ENCODE data around the gene ADPRH.
"Not testable (repeated sequence)": the region's sequence is repeated elsewhere in the genome, so short reads cannot be mapped to it uniquely, and the experiment has no call there.

ADPRH gene

GRCh38 chr3:119579366-119580066, at the start of gene ADPRH:
Gene ADPRH (plus strand): TSS chr3:119579492. CDS start chr3:119582170, 2,678 bp downstream.
- FAIRE-seq, result no peak
- DNase-seq (ENCODE audit: extremely low spot score, insufficient read length, low read depth), result peak; percentile 58

- DNase-seq (ENCODE audit: extremely low spot score, insufficient read length, low read depth) (no peak), FAIRE-seq (no peak)
These were observed 49.4 kb upstream of the ADPRH start for GRCh38 chr3:119529883-119530282.

GRCh38 chr3:119530456-119530855, 48.8 kb upstream of the ADPRH start:
- DNase-seq (ENCODE audit: extremely low spot score, insufficient read length, low read depth) (no peak), FAIRE-seq (no peak)

- FAIRE-seq (peak; percentile 18), DNase-seq (ENCODE audit: extremely low spot score, insufficient read length, low read depth) (no peak)
These were observed 48.1 kb upstream of the ADPRH start for GRCh38 chr3:119531151-119531550.

DNA sequence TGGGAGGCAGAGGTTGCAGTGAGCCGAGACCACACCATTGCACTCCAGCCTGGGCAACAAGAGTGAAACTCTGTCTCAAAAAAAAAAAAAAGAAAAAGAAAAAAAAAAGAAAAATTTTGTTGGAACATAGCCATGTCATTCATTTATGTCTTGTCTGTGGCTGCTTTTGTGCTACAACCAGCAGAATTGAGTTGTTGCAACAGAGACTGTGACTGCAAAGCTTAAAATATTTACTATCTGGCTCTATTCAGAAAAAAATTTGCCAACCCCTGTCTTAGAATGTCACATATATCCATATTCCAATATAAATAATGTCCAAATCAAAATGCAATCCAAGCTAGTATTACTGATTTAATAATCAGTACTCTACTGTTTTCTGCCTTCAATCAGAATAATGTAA, 45.0 kb upstream of the ADPRH start:
- no peak for DNase-seq (ENCODE audit: extremely low spot score, insufficient read length, low read depth)
- no peak for FAIRE-seq

- DNase-seq (ENCODE audit: extremely low spot score, insufficient read length, low read depth), result no peak
- no peak for FAIRE-seq
These were observed 42.5 kb upstream of the ADPRH start for GRCh38 chr3:119536757-119537156.

- FAIRE-seq (peak; percentile 26), DNase-seq (ENCODE audit: extremely low spot score, insufficient read length, low read depth) (no peak)
These were observed 40.5 kb upstream of the ADPRH start for GRCh38 chr3:119538772-119539171.

DNA sequence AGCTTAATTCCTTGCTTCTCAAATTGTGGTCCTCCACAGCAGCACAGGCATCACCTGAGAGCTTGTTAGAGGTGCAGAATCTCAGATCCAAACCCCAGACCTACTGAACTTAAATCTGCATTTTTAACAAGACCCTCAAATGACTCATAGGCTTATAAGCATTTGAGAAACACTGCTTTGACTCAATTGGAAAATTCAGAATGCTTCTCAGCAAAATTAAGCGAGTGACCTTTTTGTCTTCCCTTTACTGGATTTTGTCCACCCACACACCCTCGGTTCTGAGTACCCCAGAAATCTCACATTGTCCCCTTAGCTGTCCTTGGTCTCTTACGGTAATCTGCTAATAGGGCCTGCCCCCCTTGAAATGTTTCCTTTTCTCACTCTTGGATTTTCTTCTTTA, 37.7 kb upstream of the ADPRH start:
- DNase-seq (ENCODE audit: extremely low spot score, insufficient read length, low read depth), result no peak
- peak; percentile 82 for FAIRE-seq

GRCh38 chr3:119542168-119542767, 37.0 kb upstream of the ADPRH start:
- FAIRE-seq (peak; percentile 81), DNase-seq (ENCODE audit: extremely low spot score, insufficient read length, low read depth) (no peak)

DNA sequence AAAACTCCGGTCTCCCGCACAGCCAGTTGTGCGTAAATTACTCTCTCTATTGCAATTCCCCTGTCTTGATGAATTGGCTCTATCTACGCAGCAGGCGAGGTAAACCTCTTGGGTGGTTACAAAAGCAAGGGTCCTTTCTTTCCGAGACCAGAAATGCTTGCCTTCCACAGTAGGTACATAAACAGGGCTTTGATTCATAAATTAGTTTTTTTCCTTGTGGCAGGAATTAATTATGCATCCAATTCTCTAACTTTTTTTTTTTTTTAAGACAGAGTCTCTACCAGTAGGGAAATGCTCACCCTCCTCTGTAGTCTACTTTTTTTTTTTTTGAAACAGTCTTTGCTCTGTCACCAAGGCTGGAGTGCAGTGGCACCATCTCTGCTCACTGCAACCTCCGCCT, 36.1 kb upstream of the ADPRH start:
- no peak for DNase-seq (ENCODE audit: extremely low spot score, insufficient read length, low read depth)
- FAIRE-seq, result no peak

- FAIRE-seq (no peak), DNase-seq (ENCODE audit: extremely low spot score, insufficient read length, low read depth) (no peak)
These were observed 32.1 kb upstream of the ADPRH start for GRCh38 chr3:119547227-119547626.

DNA sequence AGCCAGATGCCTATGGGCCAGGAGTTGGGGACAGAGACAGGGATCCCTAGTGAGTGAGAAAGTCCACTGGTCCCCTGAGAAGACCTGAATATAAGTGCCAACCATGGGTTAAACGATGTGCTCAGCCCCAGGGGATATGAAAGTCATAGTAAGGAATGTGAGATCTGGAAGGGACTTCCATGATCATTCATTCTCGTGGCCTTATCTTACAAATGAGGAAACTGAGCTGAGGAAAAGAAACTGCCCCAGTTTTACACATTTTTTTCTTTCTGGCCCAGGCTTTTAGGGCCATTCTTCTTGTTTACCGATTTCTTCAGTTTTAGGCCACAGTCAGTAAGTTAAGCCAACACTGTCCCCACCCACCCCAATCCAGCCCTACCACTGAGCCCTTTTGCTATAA, 31.0 kb upstream of the ADPRH start:
- DNase-seq (ENCODE audit: extremely low spot score, insufficient read length, low read depth), result no peak

DNA sequence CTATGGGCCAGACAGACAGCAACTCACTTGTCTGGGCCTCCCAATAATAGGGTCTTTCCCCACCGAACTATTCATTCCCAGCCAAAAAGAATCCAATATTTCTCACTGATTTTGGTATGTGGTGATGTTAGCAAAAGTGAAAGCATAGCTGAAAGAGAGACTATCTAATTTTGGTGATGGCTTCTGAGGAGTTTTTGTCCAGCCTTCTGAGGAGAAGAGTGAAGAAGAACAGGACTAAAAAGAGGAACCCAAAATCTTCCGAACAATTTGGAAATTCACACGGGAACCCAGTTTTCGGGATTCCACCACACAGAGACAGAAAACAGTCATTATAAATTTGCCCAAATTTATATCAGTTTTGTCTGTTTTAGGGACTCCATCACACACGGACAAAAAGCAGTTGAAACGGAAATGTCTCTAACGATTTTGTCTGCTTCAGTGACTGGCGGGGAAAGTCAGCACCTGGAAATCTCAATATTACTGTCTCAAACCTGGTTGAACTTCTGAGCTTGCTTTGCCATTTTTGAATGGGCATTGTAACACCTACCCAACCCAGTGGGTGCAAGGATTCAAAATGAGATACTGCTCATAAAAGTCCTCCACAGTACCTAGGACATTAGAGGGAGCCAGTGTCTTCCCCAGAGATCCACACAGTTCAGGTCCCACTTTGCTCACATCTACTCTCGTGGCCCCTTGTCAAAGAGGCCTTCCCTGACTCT, 28.9 kb upstream of the ADPRH start:
- DNase-seq (ENCODE audit: extremely low spot score, insufficient read length, low read depth), result no peak
- peak; percentile 91 for FAIRE-seq

More for the DNA sequence above, 31.0 kb upstream of the ADPRH start:
- FAIRE-seq, result peak; percentile 52

GRCh38 chr3:119551598-119551997, 27.7 kb upstream of the ADPRH start:
- FAIRE-seq (no peak), DNase-seq (ENCODE audit: extremely low spot score, insufficient read length, low read depth) (no peak)

DNA sequence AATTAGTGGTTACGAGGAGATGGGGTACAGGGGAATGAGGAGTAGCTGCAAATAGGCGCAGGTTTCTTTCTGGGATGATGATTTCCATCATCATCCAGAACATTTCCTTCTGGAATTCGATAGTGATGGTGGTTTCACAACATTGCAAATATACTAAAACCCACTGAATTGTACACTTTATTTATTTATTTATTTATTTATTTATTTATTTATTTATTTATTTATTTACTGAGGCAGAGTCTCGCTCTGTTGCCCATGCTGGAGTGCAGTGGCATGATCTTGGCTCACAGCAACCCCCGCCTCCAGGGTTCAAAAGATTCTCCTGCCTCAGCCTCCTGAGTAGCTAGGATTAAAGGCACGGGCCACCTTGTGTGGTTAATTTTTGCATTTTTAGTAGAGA, 26.4 kb upstream of the ADPRH start:
- not testable (repeated sequence) for DNase-seq (ENCODE audit: extremely low spot score, insufficient read length, low read depth); FAIRE-seq

DNA sequence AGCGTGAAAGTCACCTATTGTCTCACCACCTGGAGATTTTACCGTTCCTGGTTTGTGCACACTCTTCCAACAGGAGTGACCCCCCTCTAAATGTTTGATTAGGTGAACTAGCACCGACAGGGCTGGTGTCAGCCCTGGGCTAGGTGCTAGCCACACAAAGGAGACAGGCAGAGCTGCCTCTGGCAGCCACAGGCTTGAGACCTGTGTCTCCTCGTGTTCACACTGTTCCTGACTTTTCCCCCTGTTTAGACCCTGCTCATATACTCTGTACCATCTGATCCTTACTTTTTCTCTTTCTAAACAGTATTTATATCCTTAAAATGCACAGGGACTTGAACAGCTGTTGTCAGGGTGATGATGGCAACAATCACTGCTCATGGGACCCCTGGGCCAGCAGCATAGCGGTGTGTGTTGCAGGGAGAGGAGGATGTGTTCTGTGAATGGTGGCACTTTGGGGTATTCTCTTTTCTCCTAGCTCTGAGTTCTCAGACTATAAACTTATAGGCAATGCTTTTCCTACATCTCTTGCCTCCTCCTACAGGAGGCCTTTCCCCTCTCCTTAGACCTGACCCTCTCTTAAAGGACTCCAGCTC, 25.4 kb upstream of the ADPRH start:
- FAIRE-seq, result peak; percentile 73
- DNase-seq (ENCODE audit: extremely low spot score, insufficient read length, low read depth), result no peak

DNA sequence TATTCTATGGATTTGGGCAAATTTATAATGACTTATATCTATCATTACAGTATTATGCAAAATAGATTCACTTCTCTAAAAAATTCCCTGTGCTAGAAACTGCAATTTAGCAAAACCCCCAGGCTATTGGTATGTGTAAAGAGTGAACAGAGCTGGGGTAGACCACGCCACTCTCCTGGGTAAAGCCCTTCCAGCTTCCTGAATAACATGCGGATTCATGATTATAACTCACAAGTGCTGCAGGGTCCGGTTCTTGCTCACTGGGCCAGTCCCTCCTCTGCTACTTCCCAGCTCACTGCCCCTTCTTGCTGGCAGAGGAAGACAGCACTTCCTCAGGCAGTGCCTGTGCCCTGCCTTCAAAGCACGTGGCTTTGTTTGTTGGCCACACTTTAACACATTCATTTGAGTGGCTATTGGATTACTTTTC, 24.0 kb upstream of the ADPRH start:
- no peak for DNase-seq (ENCODE audit: extremely low spot score, insufficient read length, low read depth)
- FAIRE-seq, result peak; percentile 85

GRCh38 chr3:119555929-119556328, 23.4 kb upstream of the ADPRH start:
- FAIRE-seq (no peak), DNase-seq (ENCODE audit: extremely low spot score, insufficient read length, low read depth) (no peak)

- DNase-seq (ENCODE audit: extremely low spot score, insufficient read length, low read depth), result no peak
These were observed 22.0 kb upstream of the ADPRH start for GRCh38 chr3:119557192-119557876.

GRCh38 chr3:119557877-119558269, 21.4 kb upstream of the ADPRH start:
- FAIRE-seq (no peak), DNase-seq (ENCODE audit: extremely low spot score, insufficient read length, low read depth) (no peak)

More at GRCh38 chr3:119557192-119557876, 22.0 kb upstream of the ADPRH start:
- FAIRE-seq, result peak; percentile 85

All from GM18507 (cell line).